ENCODE measurements around the gene HLA-DQA1. TPM values are rescaled to one million over a fixed set of nuclear protein-coding genes. Genes with fewer than 3 reads are reported as not detected.
A peak's percentile ranks its signal among the peaks of the same experiment; 100 is the strongest.

HLA-DQA1 gene
- polyA plus RNA-seq, 4 donors, result 6.5 to 54.9 (median 31.5) TPM

DNA sequence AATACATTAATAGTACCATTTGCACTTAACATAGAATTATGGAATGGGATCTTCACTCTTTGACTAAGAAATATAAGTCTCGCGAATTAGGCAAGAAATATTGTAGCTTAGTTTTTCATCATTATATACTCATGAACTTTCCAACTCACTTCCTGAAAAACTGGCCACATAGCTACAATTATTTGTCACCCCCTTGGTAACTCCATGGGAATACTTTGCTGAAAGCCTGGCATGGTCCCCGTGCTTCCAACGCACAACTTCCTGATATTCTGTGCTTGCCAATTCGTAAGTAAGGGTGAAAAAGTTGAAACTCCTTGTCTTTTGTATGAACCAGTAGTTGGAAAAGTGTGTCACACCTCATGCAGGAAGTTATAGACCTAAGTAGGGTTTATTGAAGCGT lies 23.7 kb upstream of the HLA-DQA1 start:
- no peaks in the 10 kb centered on the region for H3K27me3 ChIP-seq (ENCODE audit: control insufficient read depth in 3 of 3, insufficient read depth in 3 of 3, low read length in 3 of 3)
- H3K4me1 ChIP-seq (ENCODE audit: control insufficient read depth in 3 of 3, insufficient read depth in 2 of 3, low read depth in 1 of 3, low read length in 2 of 3), result no peaks in the 10 kb centered on the region
- no peaks in the 10 kb centered on the region for H3K9me3 ChIP-seq (ENCODE audit: control insufficient read depth in 2 of 2, insufficient read depth in 1 of 2, low read depth in 1 of 2, low read length in 1 of 2)
- WGBS, 3 donors, result 42 to 61% (median 47%) methylated on average over 6 of the region's 6 CpGs
- no peak for DNase-seq
- no peaks in the 10 kb centered on the region for H3K36me3 ChIP-seq (ENCODE audit: control insufficient read depth in 3 of 3, insufficient read depth in 2 of 3, low read depth in 1 of 3, low read length in 3 of 3)
- no peak overlapping the region for H3K27ac ChIP-seq (ENCODE audit: low read depth in 1 of 3, low read length in 2 of 3)
- no peak for FAIRE-seq
- H3K4me3 ChIP-seq (ENCODE audit: low read depth in 1 of 3, low read length in 3 of 3), result no peak overlapping the region

DNA sequence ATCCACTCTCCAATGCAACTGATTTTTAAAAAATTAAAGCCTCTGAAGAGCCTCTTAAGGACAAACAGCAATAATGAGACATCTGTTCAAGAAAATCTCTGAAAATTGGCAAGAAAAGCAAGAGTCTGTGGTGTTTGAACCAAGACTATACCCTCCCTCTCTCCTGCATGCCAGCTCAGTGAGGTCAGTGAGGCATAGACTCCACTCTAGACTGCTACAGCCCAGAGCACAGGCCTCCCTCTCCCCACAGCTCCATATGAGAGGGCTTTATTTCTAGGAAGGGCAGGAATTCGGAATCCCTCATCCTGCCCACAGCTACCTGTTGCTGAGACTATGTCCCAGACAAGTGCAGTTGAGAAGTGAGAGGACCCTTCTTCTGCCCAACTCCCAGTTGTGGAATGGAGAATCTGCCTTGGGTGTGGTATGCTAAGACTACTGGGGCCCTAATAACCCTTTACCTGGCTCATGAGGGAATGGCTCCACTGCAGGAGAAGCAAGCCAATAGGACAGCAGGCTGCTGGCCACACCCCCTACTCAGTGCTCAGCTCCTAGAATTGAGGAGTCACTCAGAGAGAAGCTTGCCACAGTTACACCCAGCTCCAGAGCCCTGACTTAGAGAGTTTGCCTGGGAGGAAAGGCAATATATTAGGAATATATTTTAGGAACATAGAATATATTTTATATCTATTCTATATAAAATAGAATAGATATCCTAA lies 22.7 kb upstream of the HLA-DQA1 start:
- no peaks in the 10 kb centered on the region for H3K27me3 ChIP-seq (ENCODE audit: control insufficient read depth in 3 of 3, insufficient read depth in 3 of 3, low read length in 3 of 3)
- no peaks in the 10 kb centered on the region for H3K9me3 ChIP-seq (ENCODE audit: control insufficient read depth in 2 of 2, insufficient read depth in 1 of 2, low read depth in 1 of 2, low read length in 1 of 2)
- no peak for DNase-seq
- no peaks in the 10 kb centered on the region for H3K4me1 ChIP-seq (ENCODE audit: control insufficient read depth in 3 of 3, insufficient read depth in 2 of 3, low read depth in 1 of 3, low read length in 2 of 3)
- no peaks in the 10 kb centered on the region for H3K36me3 ChIP-seq (ENCODE audit: control insufficient read depth in 3 of 3, insufficient read depth in 2 of 3, low read depth in 1 of 3, low read length in 3 of 3)
- no peak overlapping the region for H3K4me3 ChIP-seq (ENCODE audit: low read depth in 1 of 3, low read length in 3 of 3)
- H3K27ac ChIP-seq (ENCODE audit: low read depth in 1 of 3, low read length in 2 of 3), result no peak overlapping the region
- FAIRE-seq, result no peak
- WGBS, 3 donors, result 6 to 71% (median 21%) methylated on average over 1 of the region's 1 CpG

DNA sequence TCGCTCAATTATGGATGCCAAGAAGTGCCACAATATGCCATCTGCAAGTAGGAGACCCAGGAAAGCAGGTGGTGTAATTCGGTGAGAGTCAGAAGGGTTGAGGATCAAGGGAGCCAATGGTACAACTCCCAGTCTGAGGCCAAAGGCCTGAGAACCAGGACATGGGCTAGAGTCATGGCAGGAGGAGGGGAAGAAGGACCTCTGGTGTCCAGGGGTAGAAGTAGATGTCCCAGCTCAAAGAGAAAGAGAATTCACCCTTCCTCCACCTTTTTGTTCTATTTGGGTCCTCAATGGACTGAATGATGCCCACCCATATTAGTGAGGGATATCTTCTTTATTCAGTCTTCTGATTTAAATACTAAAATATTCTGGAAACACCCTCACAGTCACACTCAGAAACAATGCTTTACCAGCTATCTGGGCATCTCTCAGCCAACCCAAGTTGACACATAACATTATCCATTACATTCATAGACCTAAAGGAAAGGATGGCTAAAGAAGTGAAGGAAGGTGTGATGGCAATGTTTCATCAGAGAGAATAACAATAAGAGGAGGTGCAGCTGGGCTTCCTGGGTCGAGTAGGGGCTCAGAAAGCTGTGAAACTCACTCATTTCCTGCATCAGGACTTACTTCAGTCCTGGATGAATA lies 21.2 kb upstream of the HLA-DQA1 start:
- FAIRE-seq (no peak), DNase-seq (no peak)
- WGBS, 3 donors, result 39 to 42% (median 41%) methylated on average over 3 of the region's 3 CpGs

DNA sequence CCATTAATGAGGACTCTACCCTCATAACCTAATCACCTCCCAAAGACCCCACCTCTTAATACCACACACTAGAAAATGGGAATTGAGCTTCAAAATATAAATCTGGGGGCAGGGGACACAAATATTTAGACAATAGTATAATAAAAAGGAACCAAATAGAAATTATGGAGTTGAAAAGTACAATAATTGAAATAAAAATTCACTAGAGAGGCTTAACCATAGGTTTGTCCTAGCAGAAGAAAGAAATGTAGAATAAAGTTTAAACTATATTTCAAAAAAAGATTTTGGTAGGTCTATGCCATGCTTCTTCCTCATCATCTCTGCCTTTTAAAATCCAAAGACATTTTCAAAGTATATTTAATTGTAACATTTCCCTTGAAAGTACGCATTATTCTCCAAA lies 19.5 kb upstream of the HLA-DQA1 start:
- FAIRE-seq (no peak), DNase-seq (no peak)
- WGBS, 3 donors, result 52 to 97% (median 54%) methylated on average over 1 of the region's 1 CpG

More for the DNA sequence above, 21.2 kb upstream of the HLA-DQA1 start:
- Histone ChIP-seq H3K27me3 (ENCODE audit: control insufficient read depth in 3 of 3, insufficient read depth in 3 of 3, low read length in 3 of 3) (no peaks in the 10 kb centered on the region), H3K4me1 (ENCODE audit: control insufficient read depth in 3 of 3, insufficient read depth in 2 of 3, low read depth in 1 of 3, low read length in 2 of 3) (no peaks in the 10 kb centered on the region), H3K27ac (ENCODE audit: low read depth in 1 of 3, low read length in 2 of 3) (no peak overlapping the region), H3K36me3 (ENCODE audit: control insufficient read depth in 3 of 3, insufficient read depth in 2 of 3, low read depth in 1 of 3, low read length in 3 of 3) (no peaks in the 10 kb centered on the region), H3K9me3 (ENCODE audit: control insufficient read depth in 2 of 2, insufficient read depth in 1 of 2, low read depth in 1 of 2, low read length in 1 of 2) (no peaks in the 10 kb centered on the region), H3K4me3 (ENCODE audit: low read depth in 1 of 3, low read length in 3 of 3) (no peak overlapping the region)

DNA sequence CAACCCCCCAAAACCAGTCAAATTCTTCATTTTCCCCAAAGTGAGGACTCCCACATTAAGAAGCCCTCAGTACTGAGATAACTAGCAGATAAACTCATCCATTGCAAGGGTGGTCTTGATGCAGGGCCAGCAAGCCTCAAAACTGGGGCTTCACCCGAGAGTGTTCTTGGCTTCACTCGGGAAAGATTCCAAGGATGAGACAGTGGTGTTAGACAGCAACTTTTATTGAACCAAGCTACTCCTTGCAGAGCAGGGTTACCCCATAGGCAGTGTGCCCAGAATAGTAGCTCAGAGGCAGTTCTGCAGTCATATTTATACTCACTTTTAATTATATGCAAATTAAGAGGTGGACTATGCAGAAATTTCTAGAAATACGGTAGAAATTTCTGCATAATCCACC lies 15.8 kb upstream of the HLA-DQA1 start:
- no peaks in the 10 kb centered on the region for H3K4me1 ChIP-seq (ENCODE audit: control insufficient read depth in 3 of 3, insufficient read depth in 2 of 3, low read depth in 1 of 3, low read length in 2 of 3)
- no peak overlapping the region for H3K27ac ChIP-seq (ENCODE audit: low read depth in 1 of 3, low read length in 2 of 3)
- DNase-seq, result no peak
- no peak for FAIRE-seq
- H3K9me3 ChIP-seq (ENCODE audit: control insufficient read depth in 2 of 2, insufficient read depth in 1 of 2, low read depth in 1 of 2, low read length in 1 of 2), result no peaks in the 10 kb centered on the region
- no peaks in the 10 kb centered on the region for H3K36me3 ChIP-seq (ENCODE audit: control insufficient read depth in 3 of 3, insufficient read depth in 2 of 3, low read depth in 1 of 3, low read length in 3 of 3)
- 31 to 44% (median 43%) methylated on average over 3 of the region's 3 CpGs for WGBS, 3 donors
- no peaks in the 10 kb centered on the region for H3K27me3 ChIP-seq (ENCODE audit: control insufficient read depth in 3 of 3, insufficient read depth in 3 of 3, low read length in 3 of 3)
- H3K4me3 ChIP-seq (ENCODE audit: low read depth in 1 of 3, low read length in 3 of 3), result no peak overlapping the region

More for the DNA sequence above, 19.5 kb upstream of the HLA-DQA1 start:
- Histone ChIP-seq H3K4me3 (ENCODE audit: low read depth in 1 of 3, low read length in 3 of 3) (no peak overlapping the region), H3K9me3 (ENCODE audit: control insufficient read depth in 2 of 2, insufficient read depth in 1 of 2, low read depth in 1 of 2, low read length in 1 of 2) (no peaks in the 10 kb centered on the region), H3K27me3 (ENCODE audit: control insufficient read depth in 3 of 3, insufficient read depth in 3 of 3, low read length in 3 of 3) (no peaks in the 10 kb centered on the region), H3K27ac (ENCODE audit: low read depth in 1 of 3, low read length in 2 of 3) (no peak overlapping the region), H3K36me3 (ENCODE audit: control insufficient read depth in 3 of 3, insufficient read depth in 2 of 3, low read depth in 1 of 3, low read length in 3 of 3) (no peaks in the 10 kb centered on the region), H3K4me1 (ENCODE audit: control insufficient read depth in 3 of 3, insufficient read depth in 2 of 3, low read depth in 1 of 3, low read length in 2 of 3) (no peaks in the 10 kb centered on the region)

DNA sequence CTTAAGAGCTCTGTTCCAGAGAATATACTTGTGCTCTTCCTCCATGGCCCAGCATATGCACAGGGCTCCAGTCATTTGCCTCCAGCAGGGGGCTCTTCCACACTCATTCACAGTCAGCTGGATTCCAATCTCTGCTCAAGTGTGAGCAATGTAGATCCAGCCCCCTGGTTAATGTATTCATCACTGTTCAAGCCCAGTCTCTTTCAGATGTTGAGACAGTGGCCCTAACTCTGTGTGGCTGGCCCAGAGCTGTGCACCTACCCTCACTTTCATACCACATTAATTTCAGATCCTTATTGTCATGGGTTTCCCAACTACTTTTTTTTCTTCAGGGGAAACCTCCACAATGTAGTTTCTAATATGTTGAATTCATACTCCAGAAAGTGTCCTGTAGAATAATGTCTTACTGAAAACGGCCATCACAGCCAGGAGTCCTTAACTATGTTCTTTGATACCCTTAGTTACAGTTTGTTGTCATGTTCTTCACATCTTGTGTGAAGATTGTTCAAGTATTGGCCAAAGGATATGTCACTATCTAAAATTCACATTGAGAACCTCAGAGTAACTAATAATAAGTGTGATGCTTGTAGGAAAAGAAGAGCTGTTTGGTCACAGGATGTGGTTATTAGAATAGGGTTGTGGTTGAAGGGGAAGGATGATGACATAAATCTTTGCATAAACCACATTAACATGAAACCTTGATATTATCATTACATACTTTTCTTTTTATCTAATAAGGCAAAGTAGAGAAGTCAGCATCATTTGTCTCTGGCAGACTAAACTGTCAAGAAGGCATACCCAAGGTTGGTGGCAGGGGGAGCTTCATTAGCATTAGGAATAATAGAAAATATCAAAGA lies 14.4 kb upstream of the HLA-DQA1 start:
- Histone ChIP-seq H3K4me1 (ENCODE audit: control insufficient read depth in 3 of 3, insufficient read depth in 2 of 3, low read depth in 1 of 3, low read length in 2 of 3) (no peaks in the 10 kb centered on the region), H3K27me3 (ENCODE audit: control insufficient read depth in 3 of 3, insufficient read depth in 3 of 3, low read length in 3 of 3) (no peaks in the 10 kb centered on the region), H3K4me3 (ENCODE audit: low read depth in 1 of 3, low read length in 3 of 3) (no peak overlapping the region), H3K27ac (ENCODE audit: low read depth in 1 of 3, low read length in 2 of 3) (no peak overlapping the region), H3K9me3 (ENCODE audit: control insufficient read depth in 2 of 2, insufficient read depth in 1 of 2, low read depth in 1 of 2, low read length in 1 of 2) (no peaks in the 10 kb centered on the region), H3K36me3 (ENCODE audit: control insufficient read depth in 3 of 3, insufficient read depth in 2 of 3, low read depth in 1 of 3, low read length in 3 of 3) (no peaks in the 10 kb centered on the region)
- FAIRE-seq (peak; percentile 26), DNase-seq (peak; percentile 49 to 64)
- 0 to 54% (median 3%) methylated on average over 1 of the region's 1 CpG for WGBS, 3 donors

DNA sequence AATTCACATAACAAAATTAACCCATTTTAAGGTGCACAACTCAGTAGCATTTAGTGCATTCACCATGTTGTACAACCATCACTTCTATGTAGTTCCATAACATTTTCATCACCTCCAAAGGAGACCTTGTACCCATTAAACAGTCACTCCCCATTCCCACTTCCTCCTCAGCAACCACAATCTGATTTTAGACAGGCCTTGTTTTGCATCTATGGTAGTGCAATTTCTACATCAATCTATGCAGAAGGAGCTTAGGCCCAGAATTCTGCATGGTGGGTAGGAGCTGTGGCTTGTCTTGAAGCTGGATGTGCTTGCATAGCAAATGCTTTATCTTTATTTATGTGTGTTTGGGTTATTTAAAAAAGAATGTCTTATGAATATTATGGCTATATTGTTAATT lies 13.5 kb upstream of the HLA-DQA1 start:
- H3K27me3 ChIP-seq (ENCODE audit: control insufficient read depth in 3 of 3, insufficient read depth in 3 of 3, low read length in 3 of 3), result no peaks in the 10 kb centered on the region
- no peak overlapping the region for H3K4me3 ChIP-seq (ENCODE audit: low read depth in 1 of 3, low read length in 3 of 3)
- no peaks in the 10 kb centered on the region for H3K4me1 ChIP-seq (ENCODE audit: control insufficient read depth in 3 of 3, insufficient read depth in 2 of 3, low read depth in 1 of 3, low read length in 2 of 3)
- no peak for DNase-seq
- no peak for FAIRE-seq
- H3K27ac ChIP-seq (ENCODE audit: low read depth in 1 of 3, low read length in 2 of 3), result no peak overlapping the region
- no peaks in the 10 kb centered on the region for H3K36me3 ChIP-seq (ENCODE audit: control insufficient read depth in 3 of 3, insufficient read depth in 2 of 3, low read depth in 1 of 3, low read length in 3 of 3)
- no peaks in the 10 kb centered on the region for H3K9me3 ChIP-seq (ENCODE audit: control insufficient read depth in 2 of 2, insufficient read depth in 1 of 2, low read depth in 1 of 2, low read length in 1 of 2)

DNA sequence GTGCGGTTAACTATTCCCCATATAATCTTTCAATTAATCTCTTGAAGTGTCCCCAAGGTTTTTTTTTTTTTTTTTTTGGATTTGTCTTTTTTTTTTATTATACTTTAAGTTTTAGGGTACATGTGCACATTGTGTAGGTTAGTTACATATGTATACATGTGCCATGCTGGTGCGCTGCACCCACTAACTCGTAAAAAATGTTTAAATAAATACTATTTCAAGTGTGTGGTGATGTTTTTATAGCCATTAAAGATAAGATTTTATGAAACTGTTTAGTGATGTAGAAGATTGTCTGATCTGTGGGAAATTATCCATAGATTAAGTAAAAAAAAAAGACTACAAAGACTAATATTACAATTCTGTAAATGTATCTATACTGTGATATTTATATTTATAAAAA lies 12.6 kb upstream of the HLA-DQA1 start:
- H3K36me3 ChIP-seq (ENCODE audit: control insufficient read depth in 3 of 3, insufficient read depth in 2 of 3, low read depth in 1 of 3, low read length in 3 of 3), result no peaks in the 10 kb centered on the region
- no peaks in the 10 kb centered on the region for H3K27me3 ChIP-seq (ENCODE audit: control insufficient read depth in 3 of 3, insufficient read depth in 3 of 3, low read length in 3 of 3)
- H3K9me3 ChIP-seq (ENCODE audit: control insufficient read depth in 2 of 2, insufficient read depth in 1 of 2, low read depth in 1 of 2, low read length in 1 of 2), result no peaks in the 10 kb centered on the region
- no peak overlapping the region for H3K27ac ChIP-seq (ENCODE audit: low read depth in 1 of 3, low read length in 2 of 3)
- H3K4me3 ChIP-seq (ENCODE audit: low read depth in 1 of 3, low read length in 3 of 3), result no peak overlapping the region
- FAIRE-seq (no peak), DNase-seq (no peak)
- H3K4me1 ChIP-seq (ENCODE audit: control insufficient read depth in 3 of 3, insufficient read depth in 2 of 3, low read depth in 1 of 3, low read length in 2 of 3), result no peaks in the 10 kb centered on the region
- 0 to 9% (median 0%) methylated on average over 1 of the region's 3 CpGs for WGBS, 3 donors

Data from small intestine (tissue), 7 donors.